GM13977 (cell line): Measurements from ENCODE around the gene MSLN.
A peak's percentile ranks its signal among the peaks of the same experiment; 100 is the strongest.

Experiments
- DNase-seq: peaks from one replicate; pipeline ENCODE4 v3.0.0; 2012; ENCODE audit warnings: low spot score
- in situ Hi-C: fragments of 300-500 bp; cut with MboI; formaldehyde crosslinking; loops from one replicate; pipeline ENCODE4 v1.12.0; 2022; ENCODE audit warnings: low sequenced_read_pairs, low pct_unique_long_range_greater_than_20kb, mixed read lengths, inconsistent platforms; ENCODE audit not compliant: unreplicated experiment
- TF ChIP-seq, protein P1 (sequence below): IDR thresholded peaks from 2 replicates; pipeline ENCODE4 v1.5.1; 2012; ENCODE audit warnings: mild to moderate bottlenecking, control low read depth; ENCODE audit not compliant: insufficient read depth; ENCODE audit errors: extremely low read depth, missing control alignments

The MSLN gene

DNA sequence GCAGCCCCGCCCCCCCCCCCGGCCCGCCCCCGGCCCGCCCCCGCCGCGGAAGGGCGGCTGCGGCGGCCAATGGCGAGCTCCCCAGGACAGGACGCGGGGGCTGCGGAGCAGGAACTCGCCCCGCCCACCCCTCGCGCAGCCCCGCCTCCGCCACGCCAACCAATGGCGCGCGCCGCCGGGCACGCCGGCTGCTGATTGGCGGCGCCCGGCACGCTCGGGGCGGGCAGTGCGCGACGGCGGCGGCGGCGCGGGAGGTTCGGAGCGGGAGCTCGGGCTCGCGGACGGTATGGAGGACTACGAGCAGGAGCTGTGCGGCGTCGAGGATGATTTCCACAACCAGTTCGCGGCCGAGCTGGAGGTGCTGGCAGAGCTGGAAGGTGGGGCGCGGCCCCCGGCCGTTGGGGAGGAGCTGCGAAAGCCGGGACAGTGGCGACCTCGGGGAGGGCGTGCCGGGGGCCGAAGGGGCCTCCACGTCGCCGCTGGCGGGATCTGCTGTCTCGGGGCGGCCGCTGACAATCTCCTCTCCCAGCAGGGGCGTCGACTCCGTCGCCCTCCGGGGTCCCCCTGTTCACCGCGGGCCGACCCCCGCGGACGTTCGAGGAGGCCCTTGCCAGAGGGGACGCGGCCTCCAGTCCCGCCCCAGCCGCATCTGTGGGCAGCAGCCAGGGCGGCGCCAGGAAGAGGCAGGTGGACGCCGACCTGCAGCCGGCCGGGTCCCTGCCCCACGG is 28.0 kb downstream of the MSLN start, which contains the start of gene CHTF18:
CHTF18 (plus strand) TSS at position 222 of the 728 bp plus-strand sequence; CDS start at position 287, 65 bp downstream.
- TF ChIP-seq, protein P1, sequence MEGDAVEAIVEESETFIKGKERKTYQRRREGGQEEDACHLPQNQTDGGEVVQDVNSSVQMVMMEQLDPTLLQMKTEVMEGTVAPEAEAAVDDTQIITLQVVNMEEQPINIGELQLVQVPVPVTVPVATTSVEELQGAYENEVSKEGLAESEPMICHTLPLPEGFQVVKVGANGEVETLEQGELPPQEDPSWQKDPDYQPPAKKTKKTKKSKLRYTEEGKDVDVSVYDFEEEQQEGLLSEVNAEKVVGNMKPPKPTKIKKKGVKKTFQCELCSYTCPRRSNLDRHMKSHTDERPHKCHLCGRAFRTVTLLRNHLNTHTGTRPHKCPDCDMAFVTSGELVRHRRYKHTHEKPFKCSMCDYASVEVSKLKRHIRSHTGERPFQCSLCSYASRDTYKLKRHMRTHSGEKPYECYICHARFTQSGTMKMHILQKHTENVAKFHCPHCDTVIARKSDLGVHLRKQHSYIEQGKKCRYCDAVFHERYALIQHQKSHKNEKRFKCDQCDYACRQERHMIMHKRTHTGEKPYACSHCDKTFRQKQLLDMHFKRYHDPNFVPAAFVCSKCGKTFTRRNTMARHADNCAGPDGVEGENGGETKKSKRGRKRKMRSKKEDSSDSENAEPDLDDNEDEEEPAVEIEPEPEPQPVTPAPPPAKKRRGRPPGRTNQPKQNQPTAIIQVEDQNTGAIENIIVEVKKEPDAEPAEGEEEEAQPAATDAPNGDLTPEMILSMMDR = no peak
- in situ Hi-C loops = loop anchor here (5.0 kb wide), 1 partner anchor 76 kb away; no protein-coding TSS in a partner anchor
- peak; percentile 100 for DNase-seq

DNA sequence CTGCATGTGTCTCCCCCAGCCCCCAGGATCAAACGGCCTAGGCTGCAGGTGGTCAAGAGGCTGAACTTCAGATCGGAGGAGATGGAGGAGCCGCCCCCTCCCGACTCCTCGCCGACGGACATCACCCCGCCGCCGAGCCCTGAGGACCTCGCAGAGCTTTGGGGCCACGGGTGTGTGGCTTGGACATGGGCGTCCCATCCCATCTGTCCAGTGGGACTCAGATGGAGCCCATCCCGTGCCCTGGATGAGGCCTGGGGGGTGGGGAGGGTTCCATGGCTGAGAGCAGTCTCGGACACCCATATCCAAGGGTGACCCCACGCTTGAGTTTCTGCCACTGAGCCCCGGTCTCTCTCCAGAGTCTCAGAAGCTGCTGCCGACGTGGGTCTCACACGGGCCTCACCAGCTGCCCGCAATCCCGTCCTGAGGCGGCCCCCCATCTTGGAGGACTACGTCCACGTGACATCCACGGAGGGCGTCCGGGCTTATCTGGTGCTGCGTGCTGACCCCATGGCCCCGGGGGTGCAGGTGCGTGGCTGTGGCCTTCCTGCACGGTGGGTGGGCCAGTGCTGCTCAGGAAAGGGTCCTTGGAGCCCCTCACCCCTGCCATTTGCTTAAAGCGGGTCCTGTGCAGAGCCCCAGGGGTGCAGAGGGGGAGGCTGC is 28.8 kb downstream of the MSLN start:
- in situ Hi-C loops = loop anchor here (5.0 kb wide), 1 partner anchor 77 kb away; no protein-coding TSS in a partner anchor
- no peak for DNase-seq
- TF ChIP-seq, protein P1 = no peak

DNA sequence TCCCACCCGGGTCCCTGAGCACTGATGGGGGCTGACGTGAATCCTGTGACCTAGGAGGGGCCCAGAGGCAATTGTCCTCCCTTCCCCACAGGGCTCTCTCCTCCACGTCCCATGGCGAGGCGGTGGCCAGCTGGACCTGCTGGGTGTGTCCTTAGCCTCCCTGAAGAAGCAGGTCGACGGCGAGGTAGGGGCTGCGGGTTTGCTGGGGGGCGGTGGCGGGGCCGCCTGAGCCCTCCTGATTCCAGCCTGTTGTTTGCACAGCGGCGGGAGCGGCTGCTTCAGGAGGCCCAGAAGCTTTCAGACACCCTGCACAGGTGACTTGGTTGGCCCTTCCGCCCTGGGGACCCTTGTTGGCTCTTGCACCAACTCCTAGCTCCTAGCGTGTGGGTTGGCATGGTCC is 29.6 kb downstream of the MSLN start:
- in situ Hi-C loops = no loop called here
- TF ChIP-seq, protein P1 = no peak
- DNase-seq = no peak

DNA sequence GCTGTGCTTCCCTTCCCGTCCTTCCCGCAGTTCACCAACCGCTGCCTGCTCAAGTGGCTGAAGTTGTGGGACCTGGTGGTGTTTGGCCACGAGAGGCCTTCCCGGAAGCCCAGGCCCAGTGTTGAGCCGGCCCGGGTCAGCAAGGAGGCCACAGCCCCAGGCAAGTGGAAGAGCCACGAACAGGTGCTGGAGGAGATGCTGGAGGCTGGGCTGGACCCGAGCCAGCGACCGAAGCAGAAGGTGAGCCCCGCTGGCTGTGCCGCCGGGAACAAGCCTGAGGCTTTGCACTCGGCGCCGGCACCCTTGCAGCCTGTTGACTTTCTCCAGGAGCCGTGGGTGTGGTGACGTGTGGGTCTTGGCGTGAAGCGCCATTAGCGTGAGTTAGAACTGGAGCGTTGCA is 30.6 kb downstream of the MSLN start:
- no peak for DNase-seq
- in situ Hi-C loops = no loop called here
- TF ChIP-seq, protein P1 = no peak

DNA sequence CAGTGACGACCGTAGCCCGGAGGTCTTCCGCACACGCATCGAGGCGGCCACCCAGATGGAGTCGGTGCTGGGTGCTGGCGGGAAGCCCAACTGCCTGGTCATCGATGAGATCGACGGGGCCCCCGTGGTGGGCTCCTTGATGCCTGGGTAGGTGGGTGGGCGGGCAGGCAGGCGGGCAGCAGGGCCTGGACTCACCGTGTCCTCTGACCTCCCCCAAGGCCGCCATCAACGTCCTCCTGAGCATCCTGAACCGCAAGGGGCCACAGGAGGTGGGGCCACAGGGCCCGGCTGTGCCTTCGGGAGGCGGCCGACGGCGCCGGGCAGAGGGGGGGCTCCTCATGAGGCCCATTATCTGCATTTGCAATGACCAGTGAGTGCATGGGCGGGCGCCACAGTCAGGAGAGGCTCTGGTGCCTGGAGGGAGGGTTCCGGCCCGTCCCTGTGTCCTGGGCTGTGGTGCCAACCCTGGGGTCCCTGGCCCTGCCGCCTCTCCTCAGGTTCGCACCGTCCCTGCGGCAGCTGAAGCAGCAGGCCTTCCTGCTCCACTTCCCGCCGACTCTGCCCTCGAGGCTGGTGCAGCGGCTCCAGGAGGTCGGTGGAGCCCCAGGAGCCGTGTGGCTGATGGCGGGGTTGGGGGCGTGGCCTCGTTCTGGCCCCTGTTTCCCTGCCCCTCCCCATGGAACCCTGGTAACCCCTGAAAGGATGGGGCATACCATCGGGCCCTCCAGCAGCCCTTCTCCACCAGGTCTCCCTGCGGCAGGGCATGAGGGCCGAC is 31.9 kb downstream of the MSLN start:
- no peak for DNase-seq
- TF ChIP-seq, protein P1 = no peak
- in situ Hi-C loops = no loop called here

DNA sequence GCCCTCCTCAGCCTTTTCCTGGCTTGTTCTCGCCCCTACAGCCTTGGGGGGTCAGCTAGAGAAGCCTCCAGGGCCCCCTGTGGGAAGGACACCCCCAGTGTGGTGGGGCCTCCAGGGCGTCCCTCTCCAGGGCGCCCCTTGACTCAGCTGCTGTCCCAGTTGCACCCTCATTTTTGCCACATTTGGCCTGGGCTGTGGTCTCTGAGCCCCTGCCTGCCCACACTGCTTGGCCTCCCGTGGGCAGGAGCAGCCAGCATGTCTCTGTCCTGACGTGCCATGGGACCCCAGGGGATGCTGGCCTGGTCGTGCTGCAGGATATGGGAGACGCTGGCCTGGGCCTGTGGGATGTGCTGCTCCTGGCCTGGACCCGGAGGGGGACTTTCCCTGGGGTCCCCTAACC is 32.9 kb downstream of the MSLN start:
- in situ Hi-C loops = no loop called here
- DNase-seq = no peak
- TF ChIP-seq, protein P1 = no peak
